Breast epithelium (tissue), 4 donors: ENCODE results near the gene CD302. TPM values are rescaled to one million over a fixed set of nuclear protein-coding genes. Genes with fewer than 3 reads are reported as not detected.

Source experiments
- DNase-seq, 2 donors: peaks; one replicate each; pipeline ENCODE4 v3.0.0-alpha.2; 2019; ENCODE audit warnings: low spot score in 2 of 2
- H3K27ac ChIP-seq, 2 donors: fragments of 200-600 bp; sonication (generic) in 1 of 2; one replicate each; pipeline ENCODE4 v1.5.1; 2016 to 2019; ENCODE audit warnings: mild to moderate bottlenecking in 1 of 2
- H3K27me3 ChIP-seq, 2 donors: fragments of 200-600 bp; sonication (generic) in 1 of 2; one replicate each; pipeline versions ENCODE4 v1.5.1 to v1.6.0; 2017 to 2019; ENCODE audit warnings: control low read depth in 1 of 2, mild to moderate bottlenecking in 1 of 2
- H3K36me3 ChIP-seq: fragments of 200-600 bp; one replicate; pipeline ENCODE4 v1.5.1; 2019
- H3K4me1 ChIP-seq, 2 donors: fragments of 200-600 bp; sonication (generic); one replicate each; pipeline ENCODE4 v1.5.1; 2016 to 2019; ENCODE audit warnings: control low read depth in 1 of 2
- H3K4me3 ChIP-seq, 3 donors: fragments of 200-600 bp; sonication (generic); 1 replicate in 2 of 3; 2 replicates in 1 of 3; pipeline ENCODE4 v1.5.1; 2016 to 2019; ENCODE audit warnings: mild to moderate bottlenecking in 3 of 3, moderate library complexity in 2 of 3
- H3K9me3 ChIP-seq, 2 donors: fragments of 200-600 bp; sonication (generic) in 1 of 2; one replicate each; pipeline ENCODE4 v1.5.1; 2016 to 2019; ENCODE audit warnings: control low read depth in 1 of 2
- CTCF ChIP-seq, 3 donors: fragments of 450-650 bp; IDR thresholded peaks; one replicate each; pipeline ENCODE4 v1.5.1; 2016 to 2017; ENCODE audit warnings: antibody characterized with exemption in 3 of 3, mild to moderate bottlenecking in 3 of 3, moderate library complexity in 3 of 3
- POLR2A ChIP-seq: fragments of 450-650 bp; IDR thresholded peaks from one replicate; pipeline ENCODE4 v1.6.1; 2016; ENCODE audit warnings: antibody characterized with exemption, mild to moderate bottlenecking, moderate library complexity
- POLR2AphosphoS5 ChIP-seq, 3 donors: sonication (generic); formaldehyde crosslinking; IDR thresholded peaks; one replicate each; pipeline ENCODE4 v1.6.1; 2017; ENCODE audit warnings: antibody characterized with exemption in 3 of 3
- intact Hi-C: fragments of 100-400 bp; cut with DNase I; formaldehyde crosslinking; loops from one replicate; pipeline ENCODE4 v1.15.1; 2023; ENCODE audit warnings: low total_unique reads
- total RNA-seq, 3 donors: library from RNA; depleted of rRNA; stranded (reverse); fragments of >200 nt; gene quantifications; one replicate each; pipeline ENCODE4 v1.1.0, GENCODE V29; 2016

Gene CD302
- total RNA-seq, 3 donors from 2014 or later: 61.0 to 141 (median 105) TPM

GRCh38 chr2:159738509-159739390 is 59.3 kb downstream of the CD302 start:
- no peaks in the 10 kb centered on the region for H3K9me3 ChIP-seq
- H3K36me3 ChIP-seq: peaks cover 4% of the 10 kb centered on the region
- H3K27me3 ChIP-seq: no peaks in the 10 kb centered on the region
- TF ChIP-seq POLR2AphosphoS5 (IDR thresholded peaks at IDR 0.05) (no peak), CTCF (IDR thresholded peaks at IDR 0.05) (no peak), POLR2A (no peak)
- intact Hi-C loops: no loop called here
- H3K4me1 ChIP-seq: no peaks in the 10 kb centered on the region
- H3K4me3 ChIP-seq: no peak overlapping the region
- no peak for DNase-seq
- no peak overlapping the region for H3K27ac ChIP-seq

GRCh38 chr2:159737917-159738296 is 60.1 kb downstream of the CD302 start:
- Histone ChIP-seq H3K9me3 (no peaks in the 10 kb centered on the region), H3K27ac (no peak overlapping the region), H3K36me3 (peaks cover 4% of the 10 kb centered on the region), H3K27me3 (no peaks in the 10 kb centered on the region), H3K4me1 (no peaks in the 10 kb centered on the region), H3K4me3 (no peak overlapping the region)
- TF ChIP-seq CTCF (IDR thresholded peaks at IDR 0.05) (no peak), POLR2AphosphoS5 (IDR thresholded peaks at IDR 0.05) (no peak)
- no peak for DNase-seq
- intact Hi-C loops: no loop called here

DNA sequence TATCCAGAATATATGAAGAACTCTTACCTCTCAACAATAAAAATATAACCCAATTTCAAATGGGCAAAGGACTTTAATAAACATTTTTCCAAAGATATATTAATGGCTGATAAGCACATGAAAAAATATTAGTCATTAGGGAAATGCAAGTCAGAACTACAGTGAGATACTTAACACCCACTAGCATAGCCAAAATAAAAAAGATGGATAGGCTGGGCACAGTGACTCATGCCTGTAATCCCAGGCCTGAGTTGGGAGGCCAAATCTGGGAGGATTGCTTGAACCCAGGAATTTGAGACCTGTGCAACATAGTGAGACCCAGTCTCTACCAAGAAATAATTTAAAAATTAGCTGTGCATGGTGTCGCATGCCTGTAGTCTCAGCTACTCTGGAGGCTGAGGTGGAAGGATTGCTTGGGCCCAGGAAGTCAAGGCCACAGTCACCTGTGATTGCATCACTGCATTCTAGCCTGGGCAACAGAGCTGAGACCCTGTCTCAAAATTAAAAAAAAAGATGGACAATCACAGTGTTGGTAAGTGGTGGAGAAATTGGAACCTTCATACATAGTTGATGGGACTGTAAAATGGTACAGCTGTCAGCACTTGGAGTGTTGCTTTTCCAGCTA is 60.6 kb downstream of the CD302 start:
- H3K27me3 ChIP-seq: no peaks in the 10 kb centered on the region
- peaks cover 4% of the 10 kb centered on the region for H3K36me3 ChIP-seq
- H3K4me3 ChIP-seq: no peak overlapping the region
- no peaks in the 10 kb centered on the region for H3K9me3 ChIP-seq
- intact Hi-C loops: no loop called here
- TF ChIP-seq POLR2AphosphoS5 (IDR thresholded peaks at IDR 0.05): no peak
- no peak for TF ChIP-seq CTCF (IDR thresholded peaks at IDR 0.05)
- TF ChIP-seq POLR2A: no peak
- no peaks in the 10 kb centered on the region for H3K4me1 ChIP-seq
- DNase-seq: no peak
- no peak overlapping the region for H3K27ac ChIP-seq

- intact Hi-C loops: no loop called here
- H3K36me3 ChIP-seq: peaks cover 4% of the 10 kb centered on the region
Measured at GRCh38 chr2:159736048-159736447, 62.0 kb downstream of the CD302 start.

More at GRCh38 chr2:159736048-159736447, 62.0 kb downstream of the CD302 start:
- Histone ChIP-seq H3K4me1 (no peaks in the 10 kb centered on the region), H3K27me3 (no peaks in the 10 kb centered on the region), H3K4me3 (no peak overlapping the region), H3K9me3 (no peaks in the 10 kb centered on the region), H3K27ac (no peak overlapping the region)
- no peak for TF ChIP-seq POLR2A
- TF ChIP-seq POLR2AphosphoS5 (IDR thresholded peaks at IDR 0.05): no peak
- no peak for TF ChIP-seq CTCF (IDR thresholded peaks at IDR 0.05)
- DNase-seq: no peak
